Middle frontal gyrus (tissue), 1 donor: ENCODE results near the gene CNFN.
"Not testable (repeated sequence)": the region's sequence is repeated elsewhere in the genome, so short reads cannot be mapped to it uniquely, and the experiment has no call there.

ENCODE experiments used
- DNase-seq: peaks from one replicate; pipeline ENCODE4 v3.0.0-alpha.2; 2015; ENCODE audit warnings: low spot score; ENCODE audit errors: extremely low spot score

The CNFN gene

GRCh38 chr19:42351079-42351735 is 38.9 kb downstream of the CNFN start:
- DNase-seq, result no peak

- no peak for DNase-seq
Observed at GRCh38 chr19:42350417-42350816, 39.7 kb downstream of the CNFN start.

- no peak for DNase-seq
Observed at GRCh38 chr19:42349378-42350107, 40.6 kb downstream of the CNFN start.

GRCh38 chr19:42348211-42348610 is 41.9 kb downstream of the CNFN start:
- no peak for DNase-seq

GRCh38 chr19:42345191-42345812 is 44.8 kb downstream of the CNFN start:
- DNase-seq, result no peak

- DNase-seq, result no peak
Observed at GRCh38 chr19:42344336-42344893, 45.7 kb downstream of the CNFN start.

GRCh38 chr19:42343344-42344110 is 46.6 kb downstream of the CNFN start:
- no peak for DNase-seq

GRCh38 chr19:42339922-42340321 is 50.2 kb downstream of the CNFN start:
- DNase-seq, result not testable (repeated sequence)

- DNase-seq, result not testable (repeated sequence)
Observed at GRCh38 chr19:42339126-42339860, 50.8 kb downstream of the CNFN start.
